Islet of Langerhans (tissue), 1 donor: ENCODE results near the gene RNU6-9.

Experiments used
- FAIRE-seq: peaks from one replicate; lab custom pipeline; 2011; peaks lifted over from hg19 to GRCh38; lab: Jason Lieb, UNC

The RNU6-9 gene

DNA sequence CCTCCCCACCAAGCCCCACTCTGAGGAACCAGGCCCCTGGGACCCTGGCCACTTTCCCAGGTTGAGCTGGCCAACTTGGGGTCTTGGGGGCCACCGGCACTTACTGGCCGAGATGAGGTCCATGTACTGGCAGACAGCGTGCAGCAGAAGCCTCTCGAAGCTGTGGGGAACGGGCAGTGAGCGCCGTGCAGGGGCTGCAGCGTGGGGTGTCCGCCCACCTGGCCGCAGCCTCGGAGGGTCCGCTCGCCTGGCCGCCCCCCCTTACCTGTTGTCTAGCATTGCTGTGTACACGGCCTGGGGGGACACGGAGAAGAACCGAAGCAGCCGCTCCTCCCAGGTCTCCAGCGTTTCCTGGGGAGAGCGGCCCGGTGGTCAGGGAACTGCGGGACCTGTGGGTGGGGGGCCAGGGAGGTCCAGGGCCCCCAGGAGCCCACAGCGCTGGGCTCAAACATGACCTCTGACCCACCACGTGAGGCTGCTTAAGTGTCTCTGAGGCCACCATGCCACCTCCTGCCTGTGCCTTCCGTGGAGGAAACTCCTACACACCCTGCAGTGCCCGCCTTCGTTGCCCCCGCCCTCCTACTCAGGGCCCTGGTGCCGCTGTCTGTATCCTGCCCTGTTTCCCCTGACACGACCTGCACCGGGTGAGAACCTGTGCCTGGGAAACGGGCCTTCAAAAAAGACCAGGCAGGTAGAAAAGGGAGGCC lies 6.2 kb downstream of the RNU6-9 start:
- FAIRE-seq, result no peak

DNA sequence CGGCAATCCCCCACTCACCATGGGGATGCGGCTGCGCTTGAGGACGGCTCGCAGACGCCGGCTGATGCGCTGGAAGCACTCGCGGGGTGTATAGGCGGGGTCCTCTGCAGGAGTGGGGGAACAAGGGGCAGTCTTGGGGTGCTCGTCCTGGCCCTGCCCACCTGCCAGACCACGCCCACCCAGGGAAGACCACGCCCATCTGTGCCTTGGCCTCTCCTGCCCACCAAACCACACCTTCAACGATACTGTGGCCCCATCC lies 6.7 kb downstream of the RNU6-9 start:
- no peak for FAIRE-seq

DNA sequence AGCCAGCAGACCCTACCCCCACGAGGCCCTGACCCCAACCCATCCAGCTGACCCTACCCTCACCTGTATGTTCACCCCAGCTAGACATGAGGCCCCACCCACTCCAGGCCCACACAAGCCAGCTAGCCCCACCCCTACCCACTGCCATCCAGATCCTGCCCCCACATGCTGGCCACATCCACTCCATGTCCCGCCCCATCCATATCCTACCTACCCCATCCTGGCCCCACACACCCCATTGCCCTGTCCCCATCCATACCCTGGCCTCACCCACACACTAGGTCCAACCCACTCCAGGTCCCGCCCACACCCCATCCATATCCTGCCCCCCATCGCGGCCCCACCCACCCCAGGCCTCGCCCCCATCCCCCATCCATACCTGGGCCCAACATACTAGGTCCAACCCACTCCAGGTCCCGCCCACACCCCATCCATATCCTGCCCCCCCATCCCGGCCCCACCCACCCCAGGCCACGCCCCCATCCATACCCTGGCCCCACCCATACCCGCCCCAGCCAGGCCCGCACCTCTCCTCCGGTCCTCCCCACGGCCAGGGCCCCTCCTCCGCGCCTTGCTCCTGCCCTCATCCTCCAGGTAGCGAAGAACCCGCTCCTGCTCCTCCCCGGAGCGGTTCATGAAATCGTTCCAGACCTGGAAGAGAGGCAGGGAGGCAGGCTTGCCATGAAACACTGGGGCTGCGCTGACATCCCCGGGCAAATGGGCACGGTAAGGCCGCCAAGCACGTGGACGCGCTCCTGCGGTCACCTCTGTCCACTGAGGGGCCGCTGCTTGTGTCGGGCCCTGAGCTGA lies 7.2 kb downstream of the RNU6-9 start:
- FAIRE-seq, result no peak

DNA sequence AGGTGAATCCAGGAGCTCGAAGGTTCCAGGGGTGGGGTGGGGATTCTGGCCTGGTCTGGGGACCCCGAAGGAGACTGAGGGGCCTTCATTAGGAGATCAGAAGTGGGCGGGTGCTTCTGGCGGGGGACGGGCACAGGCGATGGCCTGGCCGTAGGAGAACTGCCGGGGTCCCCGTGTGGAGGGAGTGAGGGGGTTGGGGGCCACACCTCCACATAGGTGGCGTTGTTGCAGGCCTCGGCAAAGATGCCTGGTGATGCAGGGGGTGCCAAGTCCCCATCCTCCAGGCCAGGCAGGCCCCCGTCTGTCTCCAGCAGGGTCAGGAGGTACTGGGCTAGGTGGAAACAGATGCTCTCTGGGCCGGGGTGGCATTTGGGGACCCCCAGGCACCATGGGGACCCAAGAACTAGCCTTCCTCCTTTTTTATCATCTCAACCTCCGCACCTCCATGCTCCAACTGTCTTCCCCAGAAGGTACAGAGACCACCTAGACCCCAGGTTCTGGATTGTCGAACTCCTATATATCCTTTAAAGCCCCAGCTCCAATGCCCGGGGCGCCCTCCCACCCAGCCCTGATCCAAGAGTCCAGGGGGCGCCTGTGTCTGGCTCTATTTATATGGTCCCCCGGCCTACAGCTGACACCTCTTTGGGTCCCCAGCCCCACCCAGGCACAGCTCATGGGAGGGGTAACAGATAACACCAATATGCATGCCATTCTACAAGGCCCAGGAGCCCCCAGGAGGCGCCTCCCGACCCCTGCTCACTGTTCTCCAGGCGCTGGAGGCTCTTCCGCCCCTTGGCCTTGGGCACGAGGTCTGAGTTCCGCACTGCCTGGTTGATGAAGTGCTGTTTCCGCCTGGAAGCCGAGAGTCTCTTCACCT lies 8.2 kb downstream of the RNU6-9 start:
- no peak for FAIRE-seq

DNA sequence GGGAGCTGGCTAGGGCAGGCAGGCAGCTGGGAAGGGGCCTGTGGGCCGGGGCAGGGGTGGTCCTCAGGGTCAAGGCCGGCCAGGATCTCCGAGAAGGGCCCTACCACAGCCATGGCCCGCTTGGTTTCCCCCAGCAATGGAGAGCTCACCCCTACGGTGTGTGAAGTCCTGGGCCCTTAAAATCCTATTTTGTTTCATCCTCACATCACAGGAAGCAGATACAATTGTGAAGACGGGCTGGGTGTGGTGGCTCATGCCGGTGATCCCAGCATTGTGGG lies 8.7 kb downstream of the RNU6-9 start:
- no peak for FAIRE-seq

DNA sequence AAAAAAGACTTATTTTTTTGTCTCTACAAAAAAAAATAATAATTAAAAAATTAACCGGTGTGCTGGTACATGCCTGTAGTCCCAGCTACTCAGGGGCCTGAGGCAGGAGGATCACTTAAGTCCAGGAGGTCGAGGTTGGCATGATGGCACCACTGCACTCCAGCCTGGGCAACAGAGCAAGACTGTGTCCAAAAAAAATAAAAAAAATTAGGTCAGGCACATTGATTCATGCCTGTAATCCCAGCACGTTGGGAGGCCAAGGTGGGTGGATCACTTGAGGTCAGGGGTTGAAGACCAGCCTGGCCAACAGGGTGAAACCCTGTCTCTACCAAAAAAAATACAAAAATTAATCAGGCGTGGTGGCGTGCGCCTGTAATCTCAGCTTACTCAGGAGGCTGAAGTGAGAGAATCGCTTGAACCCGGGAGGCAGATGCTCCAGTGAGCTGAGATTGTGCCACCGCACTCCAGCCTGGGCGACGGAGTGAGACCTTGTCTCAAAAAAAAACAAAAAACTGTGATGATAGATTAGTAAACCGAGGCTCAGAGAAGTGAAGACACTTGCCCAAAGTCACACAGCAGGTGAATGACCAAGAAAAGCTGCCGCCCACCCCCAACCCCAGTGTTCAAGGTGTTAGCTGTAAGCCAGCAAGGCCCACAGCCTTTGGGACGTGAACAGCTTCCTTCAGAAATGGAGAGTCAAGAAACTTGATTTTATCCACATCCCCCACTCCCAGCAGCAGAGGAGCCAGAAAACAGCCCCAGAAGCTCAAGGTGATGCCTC lies 9.4 kb downstream of the RNU6-9 start:
- peak; percentile 33 for FAIRE-seq

DNA sequence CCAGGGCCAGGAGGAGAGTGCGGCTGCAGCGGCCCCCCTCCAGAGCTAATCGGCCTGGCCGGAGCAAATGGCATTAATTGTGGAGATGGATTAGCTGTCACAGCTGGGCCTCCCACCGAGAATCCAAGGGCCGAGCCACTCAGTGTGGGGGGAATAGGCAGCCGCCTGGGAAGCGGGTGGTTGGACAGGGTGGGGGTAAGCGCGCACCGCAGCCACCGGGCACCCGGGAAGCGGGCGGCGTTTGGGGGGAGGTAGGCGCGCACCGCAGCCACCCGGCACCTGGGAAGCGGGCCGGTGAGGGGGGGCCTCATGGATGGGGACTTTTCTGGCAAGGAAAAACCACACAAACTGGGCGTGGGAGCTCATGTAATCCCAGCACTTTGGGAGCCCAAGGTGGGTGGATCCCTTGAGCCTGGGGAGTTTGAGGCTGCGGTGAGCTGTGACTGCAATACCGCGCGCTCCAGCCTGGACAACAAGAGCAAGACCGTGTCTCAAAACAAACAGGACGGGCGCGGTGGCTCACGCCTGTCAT lies 10.0 kb downstream of the RNU6-9 start:
- FAIRE-seq, result no peak

DNA sequence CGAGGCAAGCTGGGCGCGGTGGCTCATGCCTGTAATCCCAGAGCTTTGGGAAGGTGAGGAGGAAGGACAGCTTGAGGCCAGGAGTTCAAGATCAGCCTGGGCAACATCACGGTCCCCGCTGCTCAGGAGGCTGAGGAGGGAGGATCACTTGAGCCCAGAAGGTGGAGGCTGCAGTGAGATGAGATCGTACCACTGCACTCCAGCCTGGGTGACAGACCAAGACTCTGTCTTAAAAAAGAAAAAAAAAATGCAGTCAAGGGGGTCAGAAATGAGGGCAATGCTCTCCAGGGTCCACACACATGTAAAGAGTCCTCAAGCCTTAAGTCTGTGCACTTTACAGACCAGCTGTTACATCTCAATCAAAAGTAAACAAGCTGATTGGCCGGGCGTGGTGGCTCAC lies 11.3 kb downstream of the RNU6-9 start:
- FAIRE-seq, result no peak

DNA sequence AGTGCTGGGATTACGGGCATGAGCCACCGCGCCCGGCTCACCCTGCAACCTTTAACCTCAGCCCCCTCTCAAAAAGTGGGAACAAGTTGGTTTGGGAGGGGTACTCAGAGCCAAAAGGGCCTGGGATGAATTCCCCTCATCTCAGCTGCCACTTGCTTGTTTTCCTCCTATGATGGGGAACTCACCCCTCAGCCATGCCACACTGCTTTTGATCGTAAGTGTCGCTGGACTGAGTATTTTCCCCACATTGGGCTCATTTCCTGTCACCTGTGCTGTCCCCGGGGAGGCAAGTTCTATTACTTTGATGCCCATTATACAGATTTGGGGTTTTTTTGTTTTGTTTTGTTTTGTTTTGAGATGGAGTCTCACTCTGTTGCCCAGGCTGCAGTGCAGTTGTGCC lies 13.2 kb downstream of the RNU6-9 start:
- FAIRE-seq, result no peak

DNA sequence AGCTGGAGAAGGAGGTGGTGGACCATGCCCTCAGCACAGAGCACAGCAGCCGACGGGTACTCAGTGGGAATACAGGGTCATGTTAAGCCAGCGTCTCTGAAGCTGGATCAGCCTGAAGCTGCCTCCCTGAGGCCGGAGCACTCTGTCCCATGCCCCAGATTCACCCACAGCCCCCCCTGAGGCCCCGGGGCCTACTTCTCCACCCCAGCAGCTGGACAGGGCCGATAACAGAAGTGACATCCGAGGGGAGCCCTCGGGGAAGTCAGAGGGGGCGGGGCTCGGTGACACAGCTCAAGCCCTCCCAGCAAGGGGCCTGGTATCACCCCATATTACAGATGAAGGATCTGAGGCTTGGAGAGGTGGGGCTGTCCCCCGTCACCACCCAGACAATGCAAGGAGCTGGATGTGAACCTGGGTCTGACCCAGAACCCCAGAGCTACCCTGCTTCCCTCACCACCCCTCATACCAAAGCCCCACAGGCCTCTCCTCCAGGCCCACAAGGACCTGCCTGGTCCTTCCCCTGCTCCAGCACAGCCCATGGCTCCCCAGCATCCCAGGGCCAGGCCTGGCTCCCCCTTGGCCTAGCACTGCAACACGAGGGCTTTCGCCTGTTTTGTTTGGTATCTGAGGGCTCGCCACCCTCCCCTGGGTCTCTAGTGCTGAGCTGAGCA lies 14.0 kb downstream of the RNU6-9 start:
- no peak for FAIRE-seq

DNA sequence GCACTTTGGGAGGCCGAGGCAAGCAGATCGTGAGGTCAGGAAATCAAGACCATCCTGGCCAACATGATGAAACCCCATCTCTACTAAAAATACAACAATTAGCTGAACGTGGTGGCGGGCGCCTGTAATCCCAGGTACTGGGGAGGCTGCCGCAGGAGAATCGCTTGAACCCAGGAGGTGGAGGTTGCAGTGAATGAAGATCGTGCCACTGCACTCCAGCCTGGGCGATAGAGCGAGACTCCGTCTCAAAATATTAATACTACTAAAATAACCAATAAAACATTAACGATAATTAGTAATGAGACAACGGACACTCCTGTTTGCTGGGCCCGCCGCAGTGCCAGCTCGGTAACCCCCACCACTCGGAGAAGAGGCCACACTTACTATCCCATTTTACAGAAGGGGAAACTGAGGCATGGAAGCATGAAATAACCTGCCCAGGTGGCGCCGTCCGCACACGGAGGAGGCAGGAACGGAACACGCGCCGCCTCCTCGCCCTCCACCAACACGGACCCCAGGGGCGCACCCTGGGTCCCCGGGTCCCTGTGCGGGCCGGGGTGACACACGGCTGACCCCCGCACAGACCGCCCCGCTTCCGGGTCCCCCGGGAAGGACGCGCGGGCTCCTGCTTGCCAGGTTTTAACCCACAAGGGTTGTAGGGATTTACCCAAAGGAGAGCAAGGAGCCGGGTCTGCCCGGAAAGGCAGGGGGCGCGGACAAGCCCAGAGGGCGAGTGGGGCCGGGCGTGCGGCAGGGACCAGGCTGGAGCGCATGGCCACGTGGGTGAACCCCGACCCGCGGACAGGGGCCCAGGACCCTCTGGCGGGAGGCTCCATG lies 18.1 kb downstream of the RNU6-9 start:
- no peak for FAIRE-seq

DNA sequence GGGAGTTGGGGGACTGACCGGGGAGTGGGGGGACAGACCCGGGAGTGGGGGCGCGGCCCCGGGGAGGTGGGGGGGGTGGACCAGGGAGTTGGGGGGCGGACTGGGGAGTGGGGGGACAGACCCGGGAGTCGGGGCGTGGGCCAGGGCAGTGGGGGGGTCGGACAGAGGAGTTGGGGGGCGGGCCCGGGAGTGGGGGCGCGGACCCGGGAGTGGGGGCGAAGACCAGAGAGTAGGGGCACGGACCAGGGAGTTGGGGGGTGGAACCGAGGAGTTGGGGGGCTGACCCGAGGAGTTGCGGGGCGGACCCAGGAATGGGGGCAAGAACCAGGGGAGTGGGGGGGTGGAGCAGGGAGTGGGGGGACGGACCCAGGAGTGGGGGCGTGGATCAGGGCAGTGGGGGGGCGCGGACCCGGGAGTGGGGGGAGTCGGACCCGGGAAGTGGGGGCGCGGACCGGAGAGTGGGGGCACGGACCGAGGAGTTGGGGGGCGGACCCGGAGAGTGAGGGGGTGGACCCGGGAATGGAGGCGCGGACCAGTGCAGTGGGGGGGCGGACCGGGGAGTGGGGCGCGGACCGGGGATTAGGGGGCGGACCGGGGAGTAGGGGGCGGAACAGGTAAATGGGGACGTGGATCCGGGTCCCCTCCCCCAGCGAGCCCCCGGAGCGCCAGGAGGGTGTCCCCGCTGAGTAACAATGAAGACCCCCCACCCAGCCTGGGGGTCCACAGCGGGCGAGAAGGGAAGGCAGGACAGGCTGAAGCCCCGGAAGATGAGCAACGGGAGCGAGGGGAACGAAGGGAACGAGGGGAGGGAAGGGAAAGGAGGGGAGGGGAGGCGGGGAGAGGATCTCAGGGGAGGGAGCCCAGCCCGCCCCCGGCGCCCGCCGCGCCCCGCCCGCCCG lies 19.1 kb downstream of the RNU6-9 start:
- no peak for FAIRE-seq

DNA sequence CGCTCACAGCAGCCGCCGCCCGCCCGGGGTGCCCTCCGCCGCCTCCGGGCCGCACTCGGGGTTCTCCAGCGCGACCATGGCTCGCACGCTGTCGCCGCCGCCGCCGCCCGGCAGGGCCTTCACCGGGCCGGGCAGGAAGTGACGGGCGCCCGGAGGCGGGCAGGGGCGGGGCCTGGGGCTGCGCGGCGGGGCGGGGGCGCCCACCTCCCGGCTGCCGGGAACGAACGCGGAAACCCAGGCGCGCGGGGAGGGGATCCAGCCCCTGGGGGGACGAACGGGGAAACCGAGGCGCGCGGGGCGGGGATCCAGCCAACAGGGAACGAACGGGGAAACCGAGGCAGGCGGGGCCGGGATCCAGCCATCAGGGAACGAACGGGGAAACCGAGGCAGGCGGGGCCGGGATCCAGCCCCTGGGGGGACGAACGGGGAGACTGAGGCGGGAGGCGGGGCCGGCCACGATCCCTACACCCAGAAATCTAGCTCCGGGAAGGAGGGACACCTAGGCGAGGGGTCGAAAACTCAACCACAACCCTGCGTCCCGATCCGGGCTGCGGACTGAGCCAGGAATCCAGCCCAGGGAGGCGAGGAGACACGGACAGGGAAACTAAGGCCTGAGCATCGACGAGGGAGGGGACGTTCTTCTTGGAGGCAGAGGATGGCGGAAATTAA lies 19.9 kb downstream of the RNU6-9 start, which contains the start of gene R3HDM4:
Gene R3HDM4, minus strand, starts transcription at position 140 of the 669 bp plus-strand sequence. Its CDS starts 62 bp downstream, at position 78.
- FAIRE-seq, result no peak

DNA sequence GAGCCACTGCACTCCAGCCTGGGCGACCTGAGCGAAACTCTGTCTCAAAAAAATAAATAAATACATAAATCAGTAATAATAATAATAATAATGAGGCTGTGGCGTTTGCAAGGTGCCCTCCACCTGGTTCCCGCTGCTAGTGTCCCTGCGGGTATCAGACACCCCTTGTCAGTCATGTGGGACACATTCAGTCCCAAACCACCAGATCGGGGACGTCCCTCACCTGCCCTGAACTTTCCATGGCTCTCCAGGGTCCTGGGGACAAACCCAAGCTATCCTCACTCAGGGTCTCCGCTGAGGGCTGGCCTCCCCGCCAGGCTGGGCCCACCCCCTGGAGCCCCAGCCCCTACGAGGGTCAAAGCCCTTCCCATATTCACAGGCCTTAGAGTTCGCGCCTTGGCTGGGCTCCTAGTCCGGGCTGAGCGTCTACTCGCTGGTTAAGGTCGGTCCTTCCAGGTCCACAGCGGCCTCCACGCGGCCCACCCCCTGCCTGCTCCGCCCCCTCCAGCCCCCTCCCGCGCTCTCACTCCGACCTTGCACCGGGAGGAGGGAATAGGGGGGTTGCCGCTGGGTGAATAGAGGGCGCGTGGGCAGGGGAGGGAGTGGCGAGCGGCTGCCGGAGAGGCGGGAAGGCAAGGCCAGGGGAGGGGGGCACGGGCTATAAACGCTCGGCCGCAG lies 23.5 kb downstream of the RNU6-9 start:
- no peak for FAIRE-seq

DNA sequence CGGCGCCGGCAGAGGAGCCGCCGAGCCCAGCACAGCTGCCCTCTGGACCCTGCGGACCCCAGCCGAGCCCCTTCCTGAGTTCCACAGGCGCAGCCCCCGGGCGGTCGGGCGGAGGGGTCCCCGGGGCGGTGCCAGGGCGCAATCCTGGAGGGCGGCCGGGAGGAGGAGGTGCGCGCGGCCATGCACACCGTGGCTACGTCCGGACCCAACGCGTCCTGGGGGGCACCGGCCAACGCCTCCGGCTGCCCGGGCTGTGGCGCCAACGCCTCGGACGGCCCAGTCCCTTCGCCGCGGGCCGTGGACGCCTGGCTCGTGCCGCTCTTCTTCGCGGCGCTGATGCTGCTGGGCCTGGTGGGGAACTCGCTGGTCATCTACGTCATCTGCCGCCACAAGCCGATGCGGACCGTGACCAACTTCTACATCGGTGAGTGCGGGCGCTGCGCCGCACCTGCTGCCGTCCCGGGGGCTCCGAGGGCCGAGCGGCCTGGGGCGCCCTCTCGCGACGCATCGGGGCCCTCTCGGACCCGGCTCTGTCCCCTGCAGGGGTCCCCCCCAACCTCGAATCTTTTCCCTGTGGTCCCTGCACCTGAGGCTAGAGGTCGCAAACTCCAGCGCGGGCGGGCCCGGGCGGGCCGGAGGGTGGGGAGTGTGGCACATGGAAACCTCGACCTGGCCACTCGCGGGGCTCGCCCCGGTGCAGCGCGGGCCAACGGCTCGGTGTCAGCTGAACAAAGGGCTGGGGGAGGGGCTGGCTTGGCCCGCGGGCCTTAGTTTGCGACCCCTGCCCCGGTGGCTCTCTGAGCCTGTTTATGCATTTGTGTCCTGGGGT lies 24.3 kb downstream of the RNU6-9 start, which contains the start of gene KISS1R:
Gene KISS1R, plus strand, starts transcription at position 11 of the 829 bp plus-strand sequence. Its CDS starts 170 bp downstream, at position 181.
- no peak for FAIRE-seq

DNA sequence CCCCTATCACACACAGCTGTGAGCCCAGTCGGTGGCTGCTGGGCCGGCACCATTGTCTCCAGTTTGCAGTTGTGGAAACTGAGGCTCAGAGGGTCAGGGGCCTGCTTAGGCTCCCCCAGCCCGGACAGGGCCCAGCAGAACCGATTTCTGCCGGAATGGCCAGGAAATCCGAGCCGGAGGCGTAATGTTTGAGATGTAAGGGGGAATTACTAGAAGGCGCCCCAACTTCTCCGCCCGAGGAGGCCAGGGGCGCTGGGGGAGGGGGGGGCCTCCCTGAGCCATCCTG lies 24.8 kb downstream of the RNU6-9 start:
- no peak for FAIRE-seq

DNA sequence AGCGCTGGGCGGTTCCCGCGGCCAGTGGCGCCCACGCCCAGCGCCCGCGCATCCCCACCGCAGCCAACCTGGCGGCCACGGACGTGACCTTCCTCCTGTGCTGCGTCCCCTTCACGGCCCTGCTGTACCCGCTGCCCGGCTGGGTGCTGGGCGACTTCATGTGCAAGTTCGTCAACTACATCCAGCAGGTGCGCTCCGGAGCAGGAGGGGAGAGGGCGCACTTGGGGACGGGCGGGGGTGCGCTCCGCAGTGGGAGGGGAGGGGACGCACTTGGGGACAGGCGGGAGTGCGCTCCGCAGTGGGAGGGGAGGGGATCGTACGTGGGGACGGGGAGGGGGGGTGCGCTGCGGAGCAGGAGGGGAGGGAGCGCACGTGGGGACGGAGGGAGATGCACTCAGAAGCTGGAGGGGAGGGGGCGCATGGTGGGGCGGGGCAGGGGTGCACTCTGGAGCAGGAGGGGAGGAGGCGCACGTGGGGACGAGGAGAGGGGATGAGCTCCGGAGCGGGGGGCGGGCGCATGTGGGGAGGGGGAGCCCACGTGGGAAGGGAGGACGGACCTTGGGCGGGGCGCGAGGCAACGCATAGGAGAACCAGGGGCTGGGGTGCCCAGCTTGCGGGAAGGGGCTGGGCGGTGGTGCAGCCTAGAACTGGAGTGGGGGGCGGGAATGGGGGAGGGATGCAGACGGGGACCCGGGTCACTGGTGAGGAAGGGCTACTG lies 25.4 kb downstream of the RNU6-9 start:
- no peak for FAIRE-seq
